ENCODE data around the gene PHOSPHO1. TPM values are rescaled to one million over a fixed set of nuclear protein-coding genes. Genes with fewer than 3 reads are reported as not detected.

Gene PHOSPHO1
- total and polyA plus RNA-seq, 2 of the 13 experiments (the other 11 are each of a cell fraction or from before 2014, with no cell fraction given): not detected

GRCh38 chr17:49230636-49231562, at the start of gene PHOSPHO1 (continued):
- TF ChIP-seq NRL (CRISPR knock-in tag; IDR thresholded peaks at IDR 0.05; ENCODE audit: borderline replicate concordance) (peak; percentile 59; the same call in 1 of the 2 replicates), ATF6 (CRISPR knock-in tag; conservative IDR thresholded peaks at IDR 0.05) (no peak), ARID5B (CRISPR knock-in tag; IDR thresholded peaks at IDR 0.05) (peak; percentile 8; the same call in 1 of the 2 replicates), ZNF513 (CRISPR knock-in tag; conservative IDR thresholded peaks at IDR 0.05) (no peak), HMG20A (CRISPR knock-in tag; IDR thresholded peaks at IDR 0.05; ENCODE audit: borderline replicate concordance) (no peak), ZSCAN5A (CRISPR knock-in tag; IDR thresholded peaks at IDR 0.05; ENCODE audit: borderline replicate concordance) (no peak), ZMYM4 (CRISPR knock-in tag; IDR thresholded peaks at IDR 0.05) (peak; percentile 60; the same call in 1 of the 2 replicates), ZNF800 (CRISPR knock-in tag; IDR thresholded peaks at IDR 0.05) (no peak), KDM5A (IDR thresholded peaks at IDR 0.05; ENCODE audit: borderline replicate concordance, low read length) (no peak), ERF (CRISPR knock-in tag; IDR thresholded peaks at IDR 0.05) (0 out of 2 replicates have a peak, but pooled peaks have one; percentile 31), NCOA2 (CRISPR knock-in tag; IDR thresholded peaks at IDR 0.05) (no peak), ETV6 (CRISPR knock-in tag; conservative IDR thresholded peaks at IDR 0.05) (no peak), RELA (CRISPR knock-in tag; IDR thresholded peaks at IDR 0.05) (0 out of 2 replicates have a peak, but pooled peaks have one; percentile 33), XRCC5 (optimal IDR thresholded peaks at IDR 0.05; ENCODE audit: low read length) (peak; percentile 42), RNF2 (conservative IDR thresholded peaks at IDR 0.05; ENCODE audit: low read depth) (0 out of 2 replicates have a peak, but pooled peaks have one; percentile 36), CHD2 (IDR thresholded peaks at IDR 0.05; ENCODE audit: low read depth, low read length) (no peak), GTF3A (CRISPR knock-in tag; conservative IDR thresholded peaks at IDR 0.05) (no peak)
